GM21367 (cell line): ENCODE results near the gene WBP2NL.
"Not testable (repeated sequence)": the region's sequence is repeated elsewhere in the genome, so short reads cannot be mapped to it uniquely, and the experiment has no call there.

Experiments used
- ATAC-seq: cut with Tn5 transposase; IDR thresholded peaks from one replicate; pipeline ENCODE4 v1.9.1; 2021; ENCODE audit not compliant: unreplicated experiment

Gene WBP2NL

DNA sequence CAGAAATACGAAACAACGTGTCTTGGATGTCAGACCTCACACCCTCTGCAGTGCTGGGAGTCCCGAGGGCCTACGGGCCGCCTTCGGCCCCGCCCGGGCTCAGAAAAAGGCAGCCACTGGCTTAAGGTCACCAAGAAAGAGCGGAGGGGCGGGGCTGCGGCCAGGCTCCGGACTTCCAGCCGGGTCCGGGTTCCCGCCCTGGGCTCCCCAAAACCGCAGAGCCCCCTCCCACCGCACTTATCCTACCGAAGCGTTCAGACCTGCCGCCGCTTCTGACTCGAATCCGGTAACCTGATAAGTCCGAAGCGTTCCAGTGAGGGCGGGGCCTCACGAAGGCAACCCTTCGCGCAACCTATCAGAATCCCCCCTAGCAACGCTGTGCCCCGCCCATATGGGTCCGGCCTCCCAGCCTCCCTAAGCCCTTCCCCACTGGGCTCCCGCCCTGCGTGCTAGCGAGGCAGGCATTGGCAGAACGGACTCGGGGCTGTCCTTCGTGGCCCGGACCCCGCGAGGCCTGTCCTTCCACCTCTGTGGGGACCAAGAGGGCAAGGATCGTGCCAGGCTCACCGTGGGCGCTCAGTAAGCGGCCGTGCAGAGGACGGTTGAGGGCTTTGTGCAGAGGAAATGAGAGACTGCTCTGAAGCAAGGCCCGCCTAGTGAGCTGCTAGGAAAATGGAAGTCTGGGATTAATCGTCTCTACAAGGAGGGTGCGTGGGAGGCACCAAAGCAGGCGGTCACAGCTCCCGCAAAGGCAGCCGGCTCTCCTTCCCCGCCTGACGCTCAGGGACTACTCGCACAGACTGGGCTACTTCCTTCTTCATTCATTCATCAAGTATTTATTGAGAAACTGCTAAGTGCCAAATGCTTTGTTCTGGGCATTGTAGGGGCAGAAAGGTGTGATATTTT, 72.2 kb downstream of the WBP2NL start, which contains the start of gene NAGA:
NAGA (minus strand) TSS at position 296 of the 906 bp plus-strand sequence. CDS start 515 bp downstream, outside the sequence.
- ATAC-seq = peak; percentile 79

DNA sequence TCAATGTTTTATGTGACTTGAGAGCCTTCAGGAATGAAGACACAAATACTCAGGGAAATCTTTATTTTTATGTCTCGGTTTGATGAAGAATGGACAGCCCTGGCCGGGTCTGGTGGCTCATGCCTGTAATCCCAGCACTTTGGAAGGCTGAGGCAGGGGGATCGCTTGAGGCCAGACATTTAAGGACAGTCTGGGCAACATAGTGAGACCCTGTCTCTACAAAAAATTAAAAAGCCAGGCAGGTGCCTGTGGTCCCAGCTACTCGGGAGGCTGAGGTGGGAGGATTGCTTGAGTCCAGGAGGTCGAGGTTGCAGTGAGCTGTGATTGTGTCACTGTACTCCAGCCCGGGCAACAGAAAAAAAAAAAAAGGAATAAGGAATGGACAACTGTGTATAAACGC, 72.9 kb downstream of the WBP2NL start:
- ATAC-seq = not testable (repeated sequence)

DNA sequence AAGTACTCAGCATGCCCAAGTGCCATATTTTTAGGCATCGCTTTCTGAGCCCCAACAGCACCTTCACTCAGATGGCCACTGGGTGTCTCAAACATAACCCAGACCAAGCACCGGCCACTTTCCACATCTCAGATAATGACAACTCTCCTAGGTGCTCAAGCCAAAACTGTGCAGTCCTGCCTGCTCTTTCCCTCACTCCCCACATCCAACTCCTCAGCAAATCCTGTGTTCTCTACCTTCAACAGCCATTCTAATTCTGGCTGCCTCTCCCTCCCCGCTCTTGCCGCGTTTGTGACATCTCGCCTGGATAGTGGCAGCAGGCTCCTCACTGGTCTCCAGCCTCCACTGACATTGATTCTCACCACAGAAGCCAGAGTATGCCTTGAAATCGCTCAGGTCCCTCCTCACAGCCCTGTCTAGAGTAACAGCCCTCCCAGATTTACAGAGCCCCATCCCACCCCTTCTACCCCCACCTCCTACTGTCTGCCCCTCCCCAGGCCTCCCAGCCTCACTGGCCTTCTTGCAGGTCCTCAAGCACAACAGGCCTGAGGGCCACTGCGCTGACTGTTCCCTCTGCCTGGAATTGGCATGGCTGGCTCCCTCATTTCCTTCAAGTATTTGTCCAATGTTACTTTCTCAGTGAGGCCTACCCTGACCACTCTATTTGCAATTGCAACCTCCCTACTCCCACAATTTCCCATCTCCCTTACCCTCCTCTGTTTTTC, 74.2 kb downstream of the WBP2NL start:
- no peak for ATAC-seq

DNA sequence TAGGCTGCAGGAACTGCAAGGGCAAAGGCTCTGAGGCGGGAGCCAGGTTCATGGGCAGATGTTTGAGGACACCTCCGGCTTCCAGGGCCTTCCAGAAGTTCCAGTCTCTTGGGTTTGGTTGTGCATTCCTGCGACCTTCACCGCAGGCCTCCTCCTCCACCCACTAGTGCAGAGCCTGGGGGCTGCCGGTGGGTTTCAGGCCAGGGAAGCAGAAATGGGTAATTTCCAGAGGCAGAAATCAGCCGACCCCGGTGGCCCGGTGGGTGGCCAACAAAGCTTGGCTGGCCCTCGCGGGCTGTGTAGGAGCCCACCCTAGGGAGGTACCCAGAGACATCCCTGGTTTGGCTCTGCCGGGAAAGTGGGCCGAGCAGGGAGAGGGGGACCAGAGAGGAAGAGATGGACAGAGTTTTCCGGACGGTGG, 75.0 kb downstream of the WBP2NL start:
- no peak for ATAC-seq

DNA sequence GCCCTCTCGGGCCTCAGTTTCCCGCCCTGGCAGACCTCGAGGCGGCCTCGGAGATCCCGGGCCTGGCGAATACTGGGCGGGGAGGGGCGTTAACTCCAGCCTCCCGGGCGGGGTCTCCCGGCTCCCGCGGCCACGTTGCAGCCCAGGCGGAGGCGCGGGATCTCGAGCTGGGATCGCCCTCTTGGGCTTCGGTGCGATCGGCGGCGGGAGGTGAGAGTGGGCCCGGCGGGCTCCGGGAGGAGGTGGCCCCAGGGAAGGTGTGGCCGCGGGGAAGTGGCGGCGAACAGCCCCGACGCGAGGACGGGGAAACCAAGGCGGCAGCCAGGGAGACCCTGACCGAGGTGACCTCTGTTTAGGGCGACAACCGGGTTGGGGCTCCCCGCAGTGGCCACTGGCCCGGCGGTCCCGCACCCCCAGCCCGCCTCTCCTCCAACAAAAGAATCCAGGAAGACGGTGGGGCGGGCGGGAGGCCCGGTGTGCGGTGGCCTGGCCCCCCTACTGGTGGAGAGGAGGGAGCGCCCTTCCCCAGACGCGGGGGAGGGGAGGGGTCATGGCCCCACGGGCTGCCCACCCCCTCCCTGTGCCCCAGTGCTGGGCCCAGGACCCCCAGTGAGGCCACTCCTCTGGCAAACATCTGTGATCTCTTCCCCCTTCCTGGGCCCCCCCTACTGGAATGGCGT, 75.7 kb downstream of the WBP2NL start, which contains the start of gene PHETA2:
PHETA2 (plus strand) TSS at position 117 of the 680 bp plus-strand sequence. CDS start 3,046 bp downstream, outside the sequence.
- no peak for ATAC-seq

DNA sequence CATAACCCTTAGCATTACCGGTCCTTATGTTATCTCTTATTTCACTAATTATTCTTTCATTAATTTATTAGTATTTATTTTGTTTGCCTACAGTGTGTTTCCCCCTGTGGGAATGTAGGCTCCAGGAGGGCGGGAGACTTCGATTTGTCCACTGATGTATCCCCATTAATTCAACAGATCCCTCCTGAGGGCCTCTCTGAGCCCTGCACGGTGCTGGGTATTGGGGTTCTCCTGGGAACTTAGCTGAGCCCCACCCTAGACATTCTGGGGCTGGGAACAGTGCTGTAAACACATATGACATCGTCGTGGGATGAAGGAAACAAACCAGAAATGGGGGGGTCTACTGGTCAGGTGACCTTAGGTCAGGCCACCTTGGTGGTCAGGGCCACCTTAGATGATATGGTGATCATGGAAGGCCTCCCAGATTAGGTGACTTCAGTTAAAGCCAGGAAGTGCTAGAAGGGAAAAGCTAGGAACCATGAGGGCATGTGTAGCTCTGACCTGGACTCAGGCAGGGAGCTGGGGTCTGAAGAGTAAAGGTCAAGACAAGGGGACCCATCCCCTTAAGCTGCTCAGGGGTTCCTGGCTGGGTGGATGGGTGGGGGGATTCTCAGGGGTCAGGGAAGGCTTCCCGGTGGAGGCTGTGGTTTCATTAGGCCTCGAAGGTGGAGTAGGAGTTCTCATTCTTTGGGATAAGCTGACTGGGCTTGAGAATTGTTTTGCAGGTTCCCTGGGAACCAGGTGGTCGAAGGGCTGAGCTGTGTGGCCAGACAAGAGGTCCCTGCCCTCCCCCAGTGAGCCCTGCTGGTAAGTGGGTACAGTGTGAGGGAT, 76.5 kb downstream of the WBP2NL start:
- no peak for ATAC-seq

DNA sequence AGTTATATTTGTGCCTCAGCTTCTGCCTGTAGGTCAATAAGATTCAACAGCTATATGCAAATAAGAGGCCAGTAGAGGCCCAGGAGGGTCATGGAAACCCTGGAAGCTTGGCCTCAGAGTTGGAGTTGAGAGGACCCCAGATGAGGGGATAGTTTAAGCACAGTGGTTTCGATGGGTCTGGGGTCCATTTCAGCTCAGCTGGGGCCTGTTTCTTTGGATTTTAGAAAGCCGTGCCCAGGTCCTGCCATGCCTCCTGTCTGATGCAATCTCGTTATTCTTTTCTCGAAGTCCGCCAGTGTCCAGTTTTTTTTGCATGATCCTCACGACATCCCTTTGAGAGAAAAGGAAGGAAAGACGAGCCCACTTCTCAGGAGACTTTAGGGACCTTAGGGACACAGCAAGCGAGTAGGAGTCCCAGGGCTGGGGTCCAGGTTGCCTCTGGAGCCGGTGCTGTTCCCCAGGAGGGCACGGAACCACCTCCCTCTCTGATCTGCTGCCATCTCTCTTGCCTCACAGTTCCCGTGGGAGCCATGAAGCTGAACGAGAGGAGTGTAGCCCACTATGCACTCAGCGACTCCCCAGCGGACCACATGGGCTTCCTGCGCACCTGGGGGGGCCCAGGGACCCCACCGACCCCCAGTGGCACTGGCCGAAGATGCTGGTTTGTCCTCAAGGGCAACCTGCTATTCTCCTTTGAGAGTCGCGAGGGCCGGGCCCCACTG, 78.3 kb downstream of the WBP2NL start:
- ATAC-seq = no peak

DNA sequence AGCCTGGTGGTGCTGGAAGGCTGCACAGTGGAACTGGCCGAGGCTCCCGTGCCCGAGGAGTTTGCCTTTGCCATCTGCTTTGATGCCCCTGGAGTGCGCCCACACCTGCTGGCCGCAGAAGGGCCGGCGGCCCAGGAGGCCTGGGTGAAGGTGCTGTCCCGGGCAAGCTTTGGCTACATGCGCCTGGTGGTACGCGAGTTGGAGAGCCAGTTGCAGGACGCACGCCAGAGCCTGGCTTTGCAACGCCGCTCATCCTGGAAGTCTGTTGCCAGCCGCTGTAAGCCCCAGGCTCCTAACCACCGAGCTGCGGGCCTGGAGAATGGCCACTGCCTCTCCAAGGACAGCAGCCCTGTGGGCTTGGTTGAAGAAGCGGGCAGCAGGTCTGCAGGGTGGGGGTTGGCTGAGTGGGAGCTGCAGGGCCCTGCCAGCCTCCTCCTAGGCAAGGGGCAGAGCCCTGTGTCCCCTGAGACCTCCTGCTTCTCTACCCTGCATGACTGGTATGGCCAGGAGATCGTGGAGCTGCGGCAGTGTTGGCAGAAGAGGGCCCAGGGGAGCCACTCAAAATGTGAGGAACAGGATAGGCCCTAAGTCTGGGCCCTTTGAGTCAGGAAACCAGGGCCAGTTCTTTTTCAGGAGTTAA, 79.0 kb downstream of the WBP2NL start:
- ATAC-seq = no peak
